GM21447 (cell line): Measurements from ENCODE around the gene SLC28A2.

Experiments used
- ATAC-seq: cut with Tn5 transposase; IDR thresholded peaks from one replicate; pipeline ENCODE4 v1.9.1; 2021; ENCODE audit not compliant: unreplicated experiment

SLC28A2 gene

DNA sequence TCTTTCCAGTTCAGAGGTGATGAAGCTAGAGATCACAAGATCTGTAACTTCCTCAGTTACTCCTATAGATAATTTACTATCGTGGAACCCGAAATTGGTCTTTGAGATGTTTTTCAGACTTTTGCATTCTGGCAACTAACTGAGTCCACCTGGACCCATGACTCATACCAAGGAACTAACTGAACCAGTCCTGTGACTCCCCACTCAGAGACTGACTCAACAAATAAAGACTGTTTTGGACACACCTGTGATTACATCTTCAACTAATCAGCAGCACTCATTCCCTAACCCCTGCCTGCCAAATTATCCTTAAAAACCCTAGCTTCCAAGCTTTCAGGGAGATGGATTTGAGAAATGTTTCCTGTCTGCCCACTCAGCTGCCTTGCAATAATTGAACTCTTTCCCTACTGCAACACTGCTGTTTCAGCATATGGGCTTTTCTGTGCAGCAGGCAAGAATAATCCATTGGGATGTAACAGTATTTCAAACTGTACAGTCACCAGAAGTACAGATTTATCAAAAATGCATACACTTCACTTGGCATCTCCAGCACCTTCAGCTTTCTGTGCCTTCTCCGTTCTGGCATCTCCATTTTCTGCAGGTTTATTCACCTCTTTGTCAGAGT lies 68.7 kb downstream of the SLC28A2 start:
- ATAC-seq = no peak

DNA sequence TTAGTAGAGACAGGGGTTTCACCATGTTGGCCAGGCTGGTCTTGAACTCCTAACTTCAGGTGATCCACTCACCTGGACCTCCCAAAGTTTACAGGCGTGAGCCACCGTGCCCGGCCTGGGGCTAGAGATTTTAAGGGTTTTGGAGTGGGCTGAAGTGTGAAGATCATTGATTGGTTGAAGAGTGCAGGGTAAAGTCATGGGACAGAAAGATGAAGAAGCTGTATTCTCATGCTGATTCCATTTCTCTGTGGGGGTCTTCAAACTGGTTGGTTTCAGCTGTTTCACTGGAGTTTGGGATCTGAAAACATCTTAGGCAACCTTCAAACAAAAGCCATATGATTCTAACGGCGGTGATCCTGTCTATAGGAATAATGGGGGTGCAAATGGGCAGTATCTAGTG lies 74.2 kb downstream of the SLC28A2 start:
- ATAC-seq = no peak

DNA sequence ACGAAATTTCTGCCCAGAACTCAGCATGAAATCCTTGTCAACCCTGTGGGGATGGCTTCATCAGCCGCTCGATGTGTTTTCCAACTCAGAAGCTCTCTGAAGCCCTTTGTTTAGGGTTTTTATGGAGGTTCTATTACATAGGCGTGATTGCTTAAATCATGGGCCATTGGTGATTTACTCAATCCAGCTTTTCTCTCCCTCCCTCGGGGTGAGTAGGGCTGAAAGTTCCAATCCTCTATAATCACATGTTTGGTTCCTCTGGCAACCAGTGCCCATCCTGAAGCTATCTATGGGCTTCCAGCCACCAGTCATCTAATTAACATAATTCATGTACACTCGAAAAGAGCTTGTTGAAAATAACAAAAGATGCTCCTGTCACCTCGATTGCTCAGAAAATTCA lies 74.7 kb downstream of the SLC28A2 start:
- ATAC-seq = no peak
